Measurements from ENCODE around the gene CNDP2. TPM values are rescaled to one million over a fixed set of nuclear protein-coding genes. Genes with fewer than 3 reads are reported as not detected.
"Not testable (repeated sequence)": the region's sequence is repeated elsewhere in the genome, so short reads cannot be mapped to it uniquely, and the experiment has no call there.

Gene CNDP2
- total and polyA plus RNA-seq, 2 experiments from 2014 or later: 79.2 to 114 TPM

DNA sequence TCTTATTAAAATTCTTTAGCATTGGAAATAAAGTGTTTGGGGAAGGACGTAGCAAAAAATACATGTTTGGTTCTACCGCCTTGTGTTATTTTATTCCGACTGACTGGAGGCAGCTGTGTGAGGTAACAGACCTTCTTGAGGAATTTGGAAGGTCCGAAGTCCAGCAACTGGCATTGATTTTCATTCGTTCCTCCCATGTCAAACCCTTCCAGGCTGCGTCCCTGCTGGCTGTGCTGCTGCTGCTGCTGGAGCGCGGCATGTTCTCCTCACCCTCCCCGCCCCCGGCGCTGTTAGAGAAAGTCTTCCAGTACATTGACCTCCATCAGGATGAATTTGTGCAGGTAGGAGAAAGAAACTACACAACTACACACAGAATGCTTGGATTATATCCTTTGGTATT lies 60.0 kb downstream of the CNDP2 start:
- H3K4me1 ChIP-seq (ENCODE audit: low read depth): no peaks in the 10 kb centered on the region
- TF ChIP-seq, protein P1, sequence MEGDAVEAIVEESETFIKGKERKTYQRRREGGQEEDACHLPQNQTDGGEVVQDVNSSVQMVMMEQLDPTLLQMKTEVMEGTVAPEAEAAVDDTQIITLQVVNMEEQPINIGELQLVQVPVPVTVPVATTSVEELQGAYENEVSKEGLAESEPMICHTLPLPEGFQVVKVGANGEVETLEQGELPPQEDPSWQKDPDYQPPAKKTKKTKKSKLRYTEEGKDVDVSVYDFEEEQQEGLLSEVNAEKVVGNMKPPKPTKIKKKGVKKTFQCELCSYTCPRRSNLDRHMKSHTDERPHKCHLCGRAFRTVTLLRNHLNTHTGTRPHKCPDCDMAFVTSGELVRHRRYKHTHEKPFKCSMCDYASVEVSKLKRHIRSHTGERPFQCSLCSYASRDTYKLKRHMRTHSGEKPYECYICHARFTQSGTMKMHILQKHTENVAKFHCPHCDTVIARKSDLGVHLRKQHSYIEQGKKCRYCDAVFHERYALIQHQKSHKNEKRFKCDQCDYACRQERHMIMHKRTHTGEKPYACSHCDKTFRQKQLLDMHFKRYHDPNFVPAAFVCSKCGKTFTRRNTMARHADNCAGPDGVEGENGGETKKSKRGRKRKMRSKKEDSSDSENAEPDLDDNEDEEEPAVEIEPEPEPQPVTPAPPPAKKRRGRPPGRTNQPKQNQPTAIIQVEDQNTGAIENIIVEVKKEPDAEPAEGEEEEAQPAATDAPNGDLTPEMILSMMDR (IDR thresholded peaks at IDR 0.05; ENCODE audit: low read depth, low read length): no peak
- no peak overlapping the region for H3K4me3 ChIP-seq
- H3K9me3 ChIP-seq (ENCODE audit: low read depth): no peaks in the 10 kb centered on the region
- H3K36me3 ChIP-seq: no peaks in the 10 kb centered on the region
- no peak for DNase-seq (ENCODE audit: low read depth in 1 of 2, low spot score in 1 of 2)
- no peak overlapping the region for H3K27ac ChIP-seq
- peaks cover 2% of the 10 kb centered on the region for H3K27me3 ChIP-seq

DNA sequence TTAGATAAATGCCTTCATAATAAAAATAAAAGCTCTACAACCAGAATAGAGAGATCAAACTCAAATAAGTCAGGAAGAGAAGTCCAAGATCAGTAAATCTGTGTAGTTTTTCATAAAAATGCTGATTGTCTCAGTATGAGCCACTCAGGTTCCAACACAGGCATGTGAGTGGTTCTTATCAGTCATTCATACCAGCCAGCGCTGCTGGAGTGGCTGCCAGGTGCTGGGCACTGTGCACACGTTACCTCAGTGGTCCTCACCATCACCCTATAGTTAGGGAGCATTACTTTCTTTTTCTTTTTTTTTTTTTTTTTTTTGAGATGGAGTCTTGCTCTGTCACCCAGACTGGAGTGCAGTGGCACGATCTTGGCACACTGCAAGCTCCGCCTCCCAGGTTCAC lies 61.9 kb downstream of the CNDP2 start:
- H3K27ac ChIP-seq: no peak overlapping the region
- DNase-seq (ENCODE audit: low read depth in 1 of 2, low spot score in 1 of 2): no peak
- TF ChIP-seq, protein P1 (IDR thresholded peaks at IDR 0.05; ENCODE audit: low read depth, low read length): no peak
- no peak overlapping the region for H3K4me3 ChIP-seq
- H3K9me3 ChIP-seq (ENCODE audit: low read depth): no peaks in the 10 kb centered on the region
- H3K4me1 ChIP-seq (ENCODE audit: low read depth): no peaks in the 10 kb centered on the region
- no peaks in the 10 kb centered on the region for H3K36me3 ChIP-seq
- peaks cover 2% of the 10 kb centered on the region for H3K27me3 ChIP-seq

DNA sequence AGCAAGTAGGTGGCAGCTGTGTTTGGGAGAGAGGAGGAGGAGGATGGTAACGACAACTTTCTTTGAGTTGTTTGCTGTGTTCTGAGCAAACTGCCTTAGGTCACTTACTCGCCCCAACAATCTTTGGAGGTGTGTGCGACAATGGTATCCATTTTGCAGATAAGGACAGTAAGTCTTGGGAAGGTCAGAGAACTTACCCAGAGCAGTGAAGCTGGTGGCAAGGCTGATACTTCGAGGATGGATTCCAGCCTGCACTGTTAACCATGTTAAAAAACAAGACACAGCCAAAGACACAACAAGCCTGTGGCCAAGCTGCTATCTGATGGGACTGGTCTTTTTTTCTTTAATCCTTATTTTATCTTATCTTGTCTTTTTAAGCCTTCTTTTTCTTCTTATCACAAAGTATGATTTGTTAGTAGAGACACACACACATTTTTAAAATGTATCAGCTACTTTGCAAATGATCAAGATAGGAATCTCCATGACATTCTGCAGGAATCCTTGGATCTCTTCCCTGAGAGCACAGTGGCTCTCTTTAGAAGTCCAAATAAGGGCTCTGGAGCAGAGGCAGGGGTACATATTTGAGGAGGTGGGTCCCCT lies 66.1 kb downstream of the CNDP2 start:
- H3K27me3 ChIP-seq: peaks cover 2% of the 10 kb centered on the region
- H3K27ac ChIP-seq: no peak overlapping the region
- TF ChIP-seq, protein P1 (IDR thresholded peaks at IDR 0.05; ENCODE audit: low read depth, low read length): no peak
- H3K4me1 ChIP-seq (ENCODE audit: low read depth): no peaks in the 10 kb centered on the region
- H3K36me3 ChIP-seq: no peaks in the 10 kb centered on the region
- H3K9me3 ChIP-seq (ENCODE audit: low read depth): no peaks in the 10 kb centered on the region
- no peak overlapping the region for H3K4me3 ChIP-seq
- DNase-seq (ENCODE audit: low read depth in 1 of 2, low spot score in 1 of 2): no peak

DNA sequence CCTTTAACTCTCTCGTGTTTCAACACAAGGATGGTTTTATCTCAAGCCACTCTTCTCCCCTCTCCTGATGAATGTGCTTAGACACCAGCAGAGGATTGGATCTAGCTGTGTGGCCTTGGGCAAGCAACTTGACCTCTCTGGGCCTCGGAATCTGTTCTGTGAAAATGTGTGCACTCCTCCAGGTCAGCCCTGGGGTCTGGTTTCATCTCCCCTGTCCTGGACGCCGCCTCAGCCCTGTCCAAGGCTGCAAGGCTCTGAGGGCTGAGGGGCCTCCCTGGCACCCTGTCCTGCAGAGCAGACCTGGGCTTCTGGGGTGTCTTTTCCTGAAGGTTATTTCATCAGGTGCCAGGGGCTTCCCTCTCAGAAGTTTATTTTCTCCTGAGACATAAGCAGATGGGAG lies 66.6 kb downstream of the CNDP2 start:
- DNase-seq (ENCODE audit: low read depth in 1 of 2, low spot score in 1 of 2): no peak
- no peaks in the 10 kb centered on the region for H3K4me1 ChIP-seq (ENCODE audit: low read depth)
- H3K27me3 ChIP-seq: peaks cover 2% of the 10 kb centered on the region
- no peaks in the 10 kb centered on the region for H3K36me3 ChIP-seq
- no peak overlapping the region for H3K4me3 ChIP-seq
- TF ChIP-seq, protein P1 (IDR thresholded peaks at IDR 0.05; ENCODE audit: low read depth, low read length): no peak
- H3K27ac ChIP-seq: no peak overlapping the region
- no peaks in the 10 kb centered on the region for H3K9me3 ChIP-seq (ENCODE audit: low read depth)

DNA sequence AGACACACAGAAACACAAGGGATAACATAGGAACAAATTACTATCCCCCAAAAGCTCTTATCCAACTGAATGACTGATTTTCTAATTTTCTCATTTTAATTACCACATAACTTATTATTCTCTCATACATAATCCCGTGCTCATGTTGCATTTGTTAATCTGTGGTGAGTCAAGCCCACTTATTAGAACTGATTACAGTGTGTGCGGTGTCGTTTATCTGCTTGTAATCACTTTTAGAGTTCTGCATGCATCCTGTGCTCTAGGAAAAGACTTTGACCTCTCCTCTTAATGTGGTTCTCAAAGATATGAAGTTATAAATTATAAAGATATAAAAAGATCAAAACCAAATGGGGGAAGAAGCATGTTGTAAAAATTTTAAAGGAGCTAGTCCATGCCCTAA lies 67.8 kb downstream of the CNDP2 start:
- Histone ChIP-seq H3K36me3 (no peaks in the 10 kb centered on the region), H3K9me3 (ENCODE audit: low read depth) (no peaks in the 10 kb centered on the region), H3K4me3 (no peak overlapping the region), H3K27me3 (peaks cover 2% of the 10 kb centered on the region), H3K4me1 (ENCODE audit: low read depth) (no peaks in the 10 kb centered on the region), H3K27ac (no peak overlapping the region)
- TF ChIP-seq, protein P1 (IDR thresholded peaks at IDR 0.05; ENCODE audit: low read depth, low read length): no peak
- no peak for DNase-seq (ENCODE audit: low read depth in 1 of 2, low spot score in 1 of 2)

DNA sequence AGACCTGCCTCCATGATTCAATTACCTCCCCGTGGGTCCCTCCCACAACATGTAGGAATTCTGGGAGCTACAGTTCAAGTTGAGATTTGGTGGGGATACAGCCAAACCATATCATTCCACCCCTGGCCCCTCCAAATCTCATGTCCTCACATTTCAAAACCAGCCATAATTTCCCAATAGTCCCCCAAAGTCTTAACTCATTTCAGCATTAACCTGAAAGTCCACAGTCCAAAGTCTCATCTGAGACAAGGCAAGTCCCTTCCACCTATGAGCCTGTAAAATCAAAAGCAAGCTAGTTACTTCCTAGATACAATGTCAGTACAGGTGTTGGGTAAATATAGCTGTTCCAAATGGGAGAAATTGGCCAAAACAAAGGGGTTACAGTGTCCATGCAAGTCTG lies 69.0 kb downstream of the CNDP2 start:
- H3K27me3 ChIP-seq; H3K9me3 ChIP-seq (ENCODE audit: low read depth); DNase-seq (ENCODE audit: low read depth in 1 of 2, low spot score in 1 of 2); H3K4me1 ChIP-seq (ENCODE audit: low read depth); H3K4me3 ChIP-seq; H3K36me3 ChIP-seq; H3K27ac ChIP-seq: not testable (repeated sequence)

DNA sequence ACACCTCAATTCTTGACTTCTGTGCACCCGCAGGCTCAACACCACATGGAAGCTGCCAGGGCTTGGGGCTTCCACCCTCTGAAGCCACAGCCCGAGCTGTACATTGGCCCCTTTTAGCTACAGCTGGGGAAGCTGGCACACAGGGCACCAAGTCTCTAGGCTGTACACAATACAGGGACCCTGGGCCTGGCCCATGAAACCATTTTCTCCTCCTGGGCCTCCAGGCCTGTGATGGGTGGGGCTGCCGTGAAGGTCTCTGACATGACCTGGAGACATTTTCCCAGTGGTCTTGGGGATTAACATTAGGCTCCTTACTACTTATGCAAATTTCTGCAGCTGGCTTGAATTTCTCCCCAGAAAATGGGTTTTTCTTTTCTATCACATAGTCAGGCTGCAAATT lies 69.8 kb downstream of the CNDP2 start:
- H3K27me3 ChIP-seq; DNase-seq (ENCODE audit: low read depth in 1 of 2, low spot score in 1 of 2); H3K36me3 ChIP-seq: not testable (repeated sequence)

More for the DNA sequence above, 69.8 kb downstream of the CNDP2 start:
- H3K9me3 ChIP-seq (ENCODE audit: low read depth); H3K4me3 ChIP-seq; H3K4me1 ChIP-seq (ENCODE audit: low read depth); H3K27ac ChIP-seq: not testable (repeated sequence)

Measured in cardiac muscle cell (in vitro differentiated cells and primary cell).